Nephron progenitor cell (in vitro differentiated cells): ENCODE measurements around the gene ZFYVE26.

Experiments used
- DNase-seq: peaks from one replicate; pipeline ENCODE4 v3.0.0; 2021
- H3K27ac Mint-ChIP-seq: 2 replicates; pipeline ENCODE4 v1.8.0; 2021; ENCODE audit warnings: mild to moderate bottlenecking, moderate library complexity, mixed read lengths
- H3K27me3 Mint-ChIP-seq: 2 replicates; pipeline ENCODE4 v1.8.0; 2021; ENCODE audit warnings: mild to moderate bottlenecking, low read depth, mixed read lengths; ENCODE audit not compliant: poor library complexity
- H3K36me3 Mint-ChIP-seq: 2 replicates; pipeline ENCODE4 v1.8.0; 2021; ENCODE audit warnings: low read depth, mixed read lengths
- H3K4me1 Mint-ChIP-seq: 2 replicates; pipeline ENCODE4 v1.8.0; 2021; ENCODE audit warnings: mixed read lengths
- H3K4me3 Mint-ChIP-seq: 2 replicates; pipeline ENCODE4 v1.8.0; 2021; ENCODE audit warnings: mild to moderate bottlenecking, moderate library complexity, mixed read lengths
- H3K9me3 Mint-ChIP-seq: 2 replicates; pipeline ENCODE4 v1.8.0; 2021; ENCODE audit warnings: mild to moderate bottlenecking, moderate library complexity, mixed read lengths
- CTCF ChIP-seq: fragments of 200-600 bp; sonication (generic); IDR thresholded peaks from 2 replicates; pipeline ENCODE4 v1.5.0; 2021; ENCODE audit warnings: antibody characterized with exemption

Gene ZFYVE26

GRCh38 chr14:67817750-67818438 is 1.5 kb upstream of the ZFYVE26 start:
- H3K36me3 Mint-ChIP-seq, result peaks cover 8% of the 10 kb centered on the region
- no peak for DNase-seq
- H3K27ac Mint-ChIP-seq, result no peak overlapping the region
- H3K4me3 Mint-ChIP-seq, result peak overlapping the region; percentile 67
- H3K4me1 Mint-ChIP-seq, result peaks cover 50% of the 10 kb centered on the region
- H3K27me3 Mint-ChIP-seq, result peaks cover 4% of the 10 kb centered on the region
- no peak for TF ChIP-seq CTCF
- H3K9me3 Mint-ChIP-seq, result no peaks in the 10 kb centered on the region

- Mint-ChIP-seq H3K27me3 (peaks cover 4% of the 10 kb centered on the region), H3K4me1 (peaks cover 45% of the 10 kb centered on the region), H3K36me3 (peaks cover 22% of the 10 kb centered on the region), H3K27ac (peak overlapping the region; percentile 93), H3K9me3 (no peaks in the 10 kb centered on the region), H3K4me3 (peak overlapping the region; percentile 93)
- TF ChIP-seq CTCF, result no peak
- DNase-seq, result no peak
These were observed 691 bp downstream of the ZFYVE26 start for GRCh38 chr14:67815573-67816225.

GRCh38 chr14:67814821-67815220 is 1.6 kb downstream of the ZFYVE26 start:
- peaks cover 31% of the 10 kb centered on the region for H3K36me3 Mint-ChIP-seq
- no peaks in the 10 kb centered on the region for H3K9me3 Mint-ChIP-seq
- peaks cover 39% of the 10 kb centered on the region for H3K4me1 Mint-ChIP-seq
- H3K27ac Mint-ChIP-seq, result peak overlapping the region; percentile 43
- DNase-seq, result no peak
- peak overlapping the region; percentile 93 for H3K4me3 Mint-ChIP-seq
- TF ChIP-seq CTCF, result no peak
- H3K27me3 Mint-ChIP-seq, result peaks cover 7% of the 10 kb centered on the region

GRCh38 chr14:67806246-67806645 is 10.1 kb downstream of the ZFYVE26 start:
- Mint-ChIP-seq H3K27me3 (peaks cover 12% of the 10 kb centered on the region), H3K9me3 (no peaks in the 10 kb centered on the region), H3K4me3 (no peak overlapping the region), H3K27ac (no peak overlapping the region), H3K4me1 (no peaks in the 10 kb centered on the region), H3K36me3 (peaks cover 71% of the 10 kb centered on the region)
- no peak for DNase-seq
- TF ChIP-seq CTCF, result no peak

GRCh38 chr14:67800743-67801142 is 15.6 kb downstream of the ZFYVE26 start:
- TF ChIP-seq CTCF, result no peak
- peaks cover 72% of the 10 kb centered on the region for H3K36me3 Mint-ChIP-seq
- DNase-seq, result no peak
- peaks cover 10% of the 10 kb centered on the region for H3K27me3 Mint-ChIP-seq
- no peaks in the 10 kb centered on the region for H3K9me3 Mint-ChIP-seq
- peaks cover 17% of the 10 kb centered on the region for H3K4me1 Mint-ChIP-seq
- no peak overlapping the region for H3K4me3 Mint-ChIP-seq
- no peak overlapping the region for H3K27ac Mint-ChIP-seq

- Mint-ChIP-seq H3K27ac (peak overlapping the region; percentile 81), H3K4me3 (no peak overlapping the region), H3K9me3 (no peaks in the 10 kb centered on the region), H3K36me3 (peaks cover 72% of the 10 kb centered on the region), H3K27me3 (peaks cover 9% of the 10 kb centered on the region), H3K4me1 (peaks cover 17% of the 10 kb centered on the region)
- TF ChIP-seq CTCF, result no peak
- peak; percentile 45 for DNase-seq
These were observed 17.7 kb downstream of the ZFYVE26 start for GRCh38 chr14:67798731-67799130.
